ELF-1 (cell line): ENCODE measurements around the gene VCAN.

Source experiments
- DNase-seq: peaks from one replicate; pipeline ENCODE4 v3.0.0-alpha.2; 2016; ENCODE audit warnings: low read depth, low spot score

VCAN gene

GRCh38 chr5:83494666-83495065 is 23.1 kb downstream of the VCAN start:
- no peak for DNase-seq

DNA sequence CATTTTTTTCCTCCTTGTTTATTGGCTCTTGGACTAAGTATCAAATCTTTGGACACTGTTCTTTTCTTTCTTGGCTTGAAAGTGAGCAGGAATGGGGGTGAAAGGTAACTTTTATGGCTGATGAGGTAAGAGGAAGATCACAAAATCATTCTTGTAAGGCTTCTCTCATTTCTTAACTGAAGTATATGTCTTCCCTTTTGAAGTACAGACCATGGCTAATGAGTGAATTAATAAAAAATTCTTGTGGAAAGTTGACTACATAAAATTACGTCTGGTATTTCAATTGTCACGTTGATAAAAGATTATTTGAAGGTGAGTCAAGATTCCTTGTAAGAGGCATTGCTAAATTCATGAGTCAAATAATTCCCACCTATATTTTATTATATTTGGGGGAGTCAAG is 25.1 kb downstream of the VCAN start:
- DNase-seq = no peak

DNA sequence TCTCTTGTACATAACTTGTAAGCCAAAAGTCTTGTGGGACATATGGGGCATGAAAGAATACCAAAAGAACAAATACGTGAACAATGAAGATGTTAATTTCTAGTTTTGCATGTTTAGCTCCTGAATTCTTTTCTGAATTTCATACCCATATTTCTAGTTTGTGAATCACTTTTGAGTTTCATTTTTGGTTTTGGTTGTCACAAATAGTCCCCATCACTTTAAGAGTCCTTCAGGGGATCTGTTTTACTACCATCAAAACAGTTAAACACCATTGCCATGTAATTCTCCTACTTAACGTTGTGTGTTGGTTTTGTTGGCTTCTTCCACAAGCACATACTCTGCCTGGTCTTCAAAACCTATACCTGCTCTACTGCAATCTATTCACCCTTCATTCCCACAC is 27.0 kb downstream of the VCAN start:
- DNase-seq = no peak

DNA sequence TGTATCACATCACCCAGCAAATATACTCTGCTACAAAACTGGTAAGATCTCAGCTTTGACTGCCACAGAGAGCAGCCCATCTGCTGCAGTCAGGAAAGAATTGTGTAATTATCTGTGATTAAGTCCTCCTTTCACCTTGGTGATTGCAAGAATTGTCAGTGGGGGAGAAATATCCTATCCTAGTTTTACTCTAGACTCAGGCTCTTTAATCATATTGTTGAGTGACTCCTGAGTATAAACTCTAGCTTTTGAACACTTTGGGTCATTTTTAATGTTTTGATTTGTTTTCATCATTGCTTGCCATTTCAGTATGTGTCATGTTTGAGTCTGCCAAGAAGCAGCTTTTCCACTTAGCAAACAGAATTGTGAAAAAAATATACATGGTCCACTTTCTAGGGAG is 32.1 kb downstream of the VCAN start:
- DNase-seq = no peak

GRCh38 chr5:83507431-83507830 is 35.9 kb downstream of the VCAN start:
- DNase-seq = no peak

GRCh38 chr5:83509540-83509939 is 38.0 kb downstream of the VCAN start:
- DNase-seq = peak; percentile 52

DNA sequence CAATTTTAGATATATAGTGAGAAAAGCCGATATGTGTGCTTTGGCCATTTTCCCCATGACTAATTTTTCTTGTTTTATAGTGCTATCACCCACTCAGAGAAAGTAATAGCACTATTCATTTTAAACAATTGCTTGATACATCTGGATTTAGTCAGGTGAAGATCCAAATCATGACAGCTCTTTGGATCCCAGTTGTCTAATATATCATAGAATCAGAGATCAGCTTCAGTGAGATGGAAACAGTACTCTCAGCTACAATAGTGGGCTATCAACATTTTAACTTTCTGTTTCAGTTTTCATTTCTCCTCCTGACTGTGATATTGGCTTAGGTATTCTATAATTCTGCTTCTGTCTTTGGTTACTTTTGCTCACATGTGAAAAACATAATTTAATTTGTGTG is 38.7 kb downstream of the VCAN start:
- no peak for DNase-seq

DNA sequence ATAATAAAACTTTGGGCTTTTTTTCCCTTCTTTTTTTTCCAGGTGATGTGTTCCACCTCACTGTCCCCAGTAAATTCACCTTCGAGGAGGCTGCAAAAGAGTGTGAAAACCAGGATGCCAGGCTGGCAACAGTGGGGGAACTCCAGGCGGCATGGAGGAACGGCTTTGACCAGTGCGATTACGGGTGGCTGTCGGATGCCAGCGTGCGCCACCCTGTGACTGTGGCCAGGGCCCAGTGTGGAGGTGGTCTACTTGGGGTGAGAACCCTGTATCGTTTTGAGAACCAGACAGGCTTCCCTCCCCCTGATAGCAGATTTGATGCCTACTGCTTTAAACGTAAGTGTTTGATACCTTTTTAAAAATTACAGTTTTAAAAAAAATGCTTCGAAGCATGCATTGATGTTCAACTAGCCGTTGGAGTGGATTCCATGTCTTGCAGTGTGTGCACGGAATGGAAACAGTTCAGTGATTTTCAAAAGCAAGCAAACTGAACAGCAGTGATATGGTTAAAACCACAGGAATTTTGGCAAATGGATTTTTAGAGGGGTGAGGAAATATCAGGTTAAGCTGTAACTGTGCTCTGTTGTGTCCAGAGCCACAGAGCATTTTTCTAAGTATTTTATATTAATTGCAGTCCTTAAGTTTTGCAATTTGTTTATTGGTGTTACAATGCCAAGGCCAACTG is 40.7 kb downstream of the VCAN start:
- no peak for DNase-seq

DNA sequence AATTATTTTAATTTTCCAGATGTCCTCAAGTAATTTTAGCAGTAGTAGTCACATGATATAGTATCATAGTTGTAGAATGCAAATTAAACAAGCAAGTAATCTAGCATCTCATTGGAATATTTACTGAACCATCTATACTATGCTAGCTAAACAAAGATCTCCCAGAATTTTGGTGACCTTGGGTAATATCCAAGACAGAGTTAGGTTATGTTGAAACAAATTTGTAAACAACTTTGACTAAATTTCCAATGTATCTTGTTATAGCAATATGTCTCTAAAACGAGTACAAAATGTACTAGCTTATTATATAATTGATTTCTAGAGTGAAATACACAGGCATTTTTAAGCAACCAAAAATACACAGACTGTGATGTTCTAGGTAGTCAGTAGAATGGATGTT is 41.5 kb downstream of the VCAN start:
- no peak for DNase-seq

- DNase-seq = no peak
Observed at GRCh38 chr5:83513491-83513890, 41.9 kb downstream of the VCAN start.

DNA sequence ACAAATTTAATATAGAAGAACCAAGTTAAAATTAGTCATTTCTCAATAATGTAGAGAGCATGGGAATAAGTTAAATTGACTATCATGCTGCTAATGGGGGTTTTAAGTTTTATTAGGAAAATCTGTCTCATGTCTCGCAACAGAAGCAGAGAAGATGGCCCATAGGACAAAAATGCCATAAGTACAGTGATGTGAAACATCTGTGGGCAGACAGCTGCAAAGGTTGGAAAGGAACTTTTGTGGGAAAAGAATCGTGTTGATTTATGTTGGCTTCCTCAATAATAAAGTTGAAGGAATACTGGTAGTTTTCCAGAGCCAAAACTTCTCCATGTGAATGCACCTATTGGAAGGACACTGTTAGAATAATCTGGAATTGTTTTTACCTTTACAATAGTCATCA is 44.8 kb downstream of the VCAN start:
- DNase-seq = no peak

- DNase-seq = no peak
Observed at GRCh38 chr5:83517072-83517687, 45.6 kb downstream of the VCAN start.

DNA sequence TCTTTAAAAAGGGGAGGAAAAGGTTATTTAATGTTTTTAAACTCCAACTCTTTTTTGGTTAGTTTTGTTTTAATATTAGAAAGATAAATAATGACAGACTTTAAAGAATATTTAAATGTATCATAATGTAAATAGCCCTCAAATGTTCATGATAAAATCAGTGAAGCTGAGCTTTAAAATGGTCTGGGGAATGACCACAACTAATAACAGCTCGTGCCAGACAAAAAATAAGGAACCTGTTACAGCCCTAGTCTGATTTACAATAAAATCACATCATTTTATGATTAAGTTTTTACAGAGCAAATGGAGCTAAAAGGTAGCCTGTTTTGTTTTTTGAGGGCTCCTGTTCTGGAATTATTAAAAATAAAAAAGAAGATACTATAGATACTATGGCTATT is 46.1 kb downstream of the VCAN start:
- DNase-seq = no peak

DNA sequence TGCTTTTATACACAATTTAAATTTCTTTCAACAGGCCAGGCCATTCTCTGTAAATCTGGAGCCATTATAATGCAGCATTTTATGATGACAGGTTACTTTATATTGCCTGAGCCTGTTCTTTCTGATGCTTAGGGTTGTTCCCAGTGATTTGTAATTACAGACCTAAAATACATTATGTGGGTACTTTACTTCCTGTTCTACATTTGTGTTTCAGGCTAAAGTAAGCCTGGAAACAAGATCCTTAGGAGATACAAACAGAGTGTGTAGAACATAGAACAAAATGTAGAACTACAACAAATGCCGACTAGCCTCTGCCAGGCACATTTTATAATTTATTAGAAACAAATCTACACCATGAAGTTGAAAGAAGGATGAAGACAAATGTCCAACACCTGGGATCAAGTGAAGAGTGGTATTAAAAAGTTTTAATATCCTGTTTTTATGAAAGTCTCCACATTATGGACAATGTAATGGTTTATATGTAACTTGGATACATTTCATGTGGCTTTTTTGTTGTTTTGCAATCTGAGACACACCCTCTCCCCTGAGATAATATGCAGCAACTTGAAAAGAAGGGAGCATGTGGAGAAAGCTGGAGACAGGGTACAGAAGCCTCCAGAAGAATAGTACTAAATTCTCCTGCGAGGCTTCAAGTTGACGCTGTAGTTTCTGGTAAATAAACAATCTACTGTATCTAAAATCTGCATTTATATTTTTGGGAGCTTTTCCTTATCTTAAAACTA is 46.9 kb downstream of the VCAN start:
- DNase-seq = no peak

DNA sequence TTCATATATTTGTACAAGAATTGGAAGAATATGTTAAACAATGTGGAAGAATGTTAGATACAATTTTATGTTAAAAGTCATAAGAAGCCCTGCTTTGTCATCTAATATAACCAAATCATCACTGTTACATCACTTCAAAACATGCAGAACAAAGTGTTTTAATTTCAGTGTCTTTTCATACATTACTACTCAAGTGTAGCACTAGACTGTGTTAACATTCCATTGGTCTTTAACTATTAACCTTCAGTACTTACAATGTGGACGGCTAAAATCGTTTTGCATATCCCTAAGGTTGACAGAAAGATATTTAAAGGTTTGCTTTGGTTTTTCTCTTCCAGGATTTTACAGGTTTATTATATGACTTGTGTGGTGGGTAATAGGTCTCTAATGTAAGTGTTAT is 50.9 kb downstream of the VCAN start:
- no peak for DNase-seq

- no peak for DNase-seq
Observed at GRCh38 chr5:83523929-83524328, 52.4 kb downstream of the VCAN start.

DNA sequence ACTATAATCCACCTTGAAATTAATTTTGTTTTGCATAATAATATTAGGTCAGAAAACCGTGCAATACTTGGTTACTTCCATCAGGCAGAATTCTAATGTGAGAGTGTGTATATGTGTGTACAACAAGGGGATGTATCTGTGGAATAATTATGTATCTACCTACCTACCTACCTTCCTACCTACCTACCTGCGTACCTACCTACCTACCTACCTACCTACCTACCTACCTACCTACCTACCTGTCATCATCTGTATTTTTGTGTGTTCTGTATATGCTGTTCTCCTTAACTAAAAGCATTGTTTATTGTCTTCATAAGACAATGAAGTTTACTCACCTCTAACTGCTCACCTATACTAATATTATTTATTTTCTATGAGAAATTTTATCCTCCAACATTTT is 52.8 kb downstream of the VCAN start:
- no peak for DNase-seq

- no peak for DNase-seq
Observed at GRCh38 chr5:83524991-83525390, 53.4 kb downstream of the VCAN start.

DNA sequence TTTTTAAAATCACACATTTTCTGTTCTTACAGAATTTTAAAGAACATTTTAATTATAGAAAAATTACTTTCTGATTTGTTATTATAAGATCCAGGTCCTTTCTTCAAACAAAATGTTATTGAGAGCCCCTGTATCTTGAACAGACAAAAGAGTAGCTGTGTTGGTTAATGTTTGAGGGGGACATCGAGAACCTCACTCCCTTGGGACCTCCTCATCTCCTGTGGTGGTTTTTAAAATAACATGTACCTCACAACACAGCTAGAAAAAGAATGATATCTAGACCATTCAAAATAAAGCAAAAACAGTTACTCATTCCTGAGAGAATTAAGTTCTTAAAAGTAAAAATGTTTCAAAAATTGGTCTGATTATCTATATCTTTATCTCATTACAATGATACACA is 54.7 kb downstream of the VCAN start:
- no peak for DNase-seq

- no peak for DNase-seq
Observed at GRCh38 chr5:83527221-83527620, 55.7 kb downstream of the VCAN start.

GRCh38 chr5:83527722-83528438 is 56.3 kb downstream of the VCAN start:
- DNase-seq = no peak

DNA sequence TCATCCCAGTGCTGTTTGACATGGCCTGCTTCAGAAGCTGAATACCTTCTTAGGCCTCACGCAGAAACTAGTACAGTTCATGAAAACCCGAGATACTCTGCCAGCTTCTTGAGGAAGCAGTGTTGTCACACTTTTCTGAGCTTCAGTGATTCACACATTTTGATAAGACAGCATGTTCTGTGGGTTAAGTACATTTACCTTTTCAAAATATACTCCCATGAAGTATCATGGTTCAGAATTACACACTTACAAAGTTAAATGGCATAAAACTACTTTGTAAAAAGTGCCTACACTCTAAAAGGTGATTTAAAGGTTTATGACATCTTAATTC is 56.9 kb downstream of the VCAN start:
- DNase-seq = no peak

DNA sequence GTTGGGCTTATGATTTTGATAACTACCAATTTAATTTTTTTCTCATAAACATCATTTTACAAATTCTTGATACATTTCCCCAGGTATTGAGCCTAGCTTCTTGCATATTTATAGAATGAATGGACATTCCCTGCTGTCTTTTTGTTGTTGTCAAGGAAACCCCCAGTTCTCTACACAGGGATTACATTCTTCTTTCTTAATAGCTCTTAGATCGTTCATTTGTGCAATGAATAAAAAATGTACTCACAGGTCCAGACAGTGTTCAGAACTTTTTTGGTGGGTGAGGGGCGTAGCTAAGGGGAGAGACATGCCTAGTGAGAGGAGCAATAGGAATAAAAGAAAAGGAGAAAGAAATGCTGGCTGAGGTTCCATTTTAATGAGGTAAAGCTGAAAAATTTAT is 58.6 kb downstream of the VCAN start:
- no peak for DNase-seq
